Kidney (tissue), 14 donors: ENCODE results near the gene CCL21. TPM values are rescaled to one million over a fixed set of nuclear protein-coding genes. Genes with fewer than 3 reads are reported as not detected.

ENCODE experiments used
- DNase-seq, 5 donors: peaks; one replicate each; pipeline ENCODE4 v3.0.0-alpha.2; 2013 to 2020
- FAIRE-seq: peaks from 2 replicates; lab custom pipeline; 2012; peaks lifted over from hg19 to GRCh38; lab: Jason Lieb, UNC
- H3K27ac ChIP-seq, 2 donors: one replicate each; pipeline ENCODE4 v1.7.0; 2013; ENCODE audit warnings: low read depth in 2 of 2, low read length in 2 of 2, inconsistent platforms in 1 of 2
- H3K27me3 ChIP-seq: one replicate; pipeline ENCODE4 v1.7.1; 2013; ENCODE audit warnings: low read length, inconsistent platforms; ENCODE audit not compliant: control insufficient read depth, insufficient read depth
- H3K36me3 ChIP-seq, 3 donors: one replicate each; pipeline versions ENCODE4 v1.7.0 to v1.7.1; 2013; ENCODE audit warnings: low read length in 3 of 3, control low read depth in 1 of 3, inconsistent platforms in 1 of 3; ENCODE audit not compliant: insufficient read depth in 3 of 3, control insufficient read depth in 2 of 3
- H3K4me1 ChIP-seq, 3 donors: one replicate each; pipeline versions ENCODE4 v1.7.0 to v1.7.1; 2013; ENCODE audit warnings: low read length in 3 of 3, inconsistent platforms in 1 of 3, low read depth in 1 of 3; ENCODE audit not compliant: control insufficient read depth in 2 of 3, insufficient read depth in 2 of 3
- H3K4me3 ChIP-seq, 3 donors: one replicate each; pipeline versions ENCODE4 v1.7.0 to v1.8.1; 2013; ENCODE audit warnings: low read length in 3 of 3, control low read depth in 1 of 3, inconsistent platforms in 1 of 3
- H3K9ac ChIP-seq, 3 donors: one replicate each; pipeline versions ENCODE4 v1.7.0 to v1.7.1; 2013; ENCODE audit warnings: low read length in 3 of 3, control low read depth in 1 of 3, inconsistent platforms in 1 of 3
- H3K9me3 ChIP-seq, 3 donors: one replicate each; pipeline versions ENCODE4 v1.7.0 to v1.7.1; 2013; ENCODE audit warnings: low read length in 3 of 3, control low read depth in 1 of 3, inconsistent platforms in 1 of 3; ENCODE audit not compliant: control insufficient read depth in 2 of 3, insufficient read depth in 1 of 3
- CTCF ChIP-seq: IDR thresholded peaks from 3 replicates; pipeline ENCODE4 v1.5.1; 2012; ENCODE audit warnings: mild to moderate bottlenecking, moderate library complexity, borderline replicate concordance; ENCODE audit not compliant: insufficient read depth; ENCODE audit errors: extremely low read depth
- intact Hi-C: fragments of 100-400 bp; cut with DNase I; formaldehyde crosslinking; loops from one replicate; pipeline ENCODE4 v1.11.1; 2022
- polyA plus RNA-seq: library from polyadenylated mRNA; stranded (reverse); fragments of 350-450 nt; fragmentation: Illumina TruSeq; extraction: RNeasy Lipid Tissue Mini Kit (QIAGEN cat#74804); gene quantifications from one replicate; pipeline ENCODE4 v1.2.3, GENCODE V29; 2014; ENCODE audit warnings: low read depth, low replicate concordance; ENCODE audit not compliant: insufficient read depth
- total RNA-seq: library from RNA; stranded (reverse); fragmentation: NEBNext Ultra II Directional; extraction: Animal tissue kit (Norgen Biotek cat#: 25700); gene quantifications from one replicate; pipeline ENCODE4 v1.2.1, GENCODE V29; 2021
- donor health status: control.
- donor health status: control.
- donor health status: control.
- donor health status: control.
- donor health status: control.
- donor health status: DM: yes; HTN: yes; CAD: no.
- donor health status: Normal renal cell carcinoma (clear cell type).

Gene CCL21
- total and polyA plus RNA-seq, 2 donors from 2014 or later = 42.8 to 92.8 TPM

GRCh38 chr9:34715639-34716215 lies 5.8 kb upstream of the CCL21 start:
- H3K4me3 ChIP-seq = no peak overlapping the region
- DNase-seq (no peak), FAIRE-seq (no peak)
- intact Hi-C loops = no loop called here
- no peaks in the 10 kb centered on the region for H3K9me3 ChIP-seq
- H3K36me3 ChIP-seq = no peaks in the 10 kb centered on the region
- H3K27me3 ChIP-seq = no peaks in the 10 kb centered on the region
- no peak overlapping the region for H3K27ac ChIP-seq
- H3K4me1 ChIP-seq = peaks cover 0 to 7% (median 0%) of the 10 kb centered on the region in 3 donors
- no peak overlapping the region for H3K9ac ChIP-seq
- TF ChIP-seq CTCF = no peak

GRCh38 chr9:34714007-34714406 lies 4.1 kb upstream of the CCL21 start:
- H3K36me3 ChIP-seq = no peaks in the 10 kb centered on the region
- H3K27me3 ChIP-seq = no peaks in the 10 kb centered on the region
- no peak for FAIRE-seq
- H3K9me3 ChIP-seq = no peaks in the 10 kb centered on the region
- H3K4me1 ChIP-seq = peaks cover 0 to 8% (median 4%) of the 10 kb centered on the region in 3 donors
- intact Hi-C loops = no loop called here
- no peak for DNase-seq
- H3K9ac ChIP-seq = no peak overlapping the region
- no peak for TF ChIP-seq CTCF
- no peak overlapping the region for H3K4me3 ChIP-seq
- no peak overlapping the region for H3K27ac ChIP-seq

GRCh38 chr9:34712140-34712539 lies 2.2 kb upstream of the CCL21 start:
- no peak for TF ChIP-seq CTCF
- FAIRE-seq (no peak), DNase-seq (no peak)
- H3K4me3 ChIP-seq = no peak overlapping the region
- no peak overlapping the region for H3K27ac ChIP-seq
- H3K9ac ChIP-seq = no peak overlapping the region
- no peaks in the 10 kb centered on the region for H3K9me3 ChIP-seq
- intact Hi-C loops = no loop called here
- H3K4me1 ChIP-seq = peaks cover 0 to 4% (median 2%) of the 10 kb centered on the region in 3 donors
- no peaks in the 10 kb centered on the region for H3K36me3 ChIP-seq
- no peaks in the 10 kb centered on the region for H3K27me3 ChIP-seq
